Measurements from ENCODE around the gene VPS37D.

VPS37D gene

GRCh38 chr7:73704640-73705550 is 37.3 kb downstream of the VPS37D start:
- no peak overlapping the region for H3K4me3 ChIP-seq (ENCODE audit: low read depth, low read length)
- H3K9me3 ChIP-seq (ENCODE audit: control insufficient read depth, insufficient read depth, low read depth, low read length): no peaks in the 10 kb centered on the region
- H3K4me1 ChIP-seq (ENCODE audit: control insufficient read depth, insufficient read depth, low read length): no peaks in the 10 kb centered on the region
- no peak for TF ChIP-seq ZNF350 (tag by site-specific recombination; IDR thresholded peaks at IDR 0.05)
- no peak for TF ChIP-seq ZNF221 (tag by site-specific recombination; IDR thresholded peaks at IDR 0.05; ENCODE audit: borderline replicate concordance)
- 0 out of 2 replicates have a peak, but pooled peaks have one; percentile 14 for TF ChIP-seq GLIS2 (tag by site-specific recombination; IDR thresholded peaks at IDR 0.05)
- TF ChIP-seq ZFP37 (tag by site-specific recombination; IDR thresholded peaks at IDR 0.05): no peak
- no peak for TF ChIP-seq ZNF16 (tag by site-specific recombination; IDR thresholded peaks at IDR 0.05; ENCODE audit: low read depth)
- TF ChIP-seq RBAK (tag by site-specific recombination; IDR thresholded peaks at IDR 0.05): no peak
- no peak for TF ChIP-seq ZNF521 (tag by site-specific recombination; IDR thresholded peaks at IDR 0.05)
- no peak for TF ChIP-seq ZNF169 (tag by site-specific recombination; IDR thresholded peaks at IDR 0.05)
- TF ChIP-seq ZNF23 (tag by site-specific recombination; IDR thresholded peaks at IDR 0.05; ENCODE audit: borderline replicate concordance): no peak
- no peak for TF ChIP-seq ZNF658 (tag by site-specific recombination; IDR thresholded peaks at IDR 0.05)
- TF ChIP-seq HOXC10 (CRISPR knock-in tag; IDR thresholded peaks at IDR 0.05): no peak
- no peak for TF ChIP-seq BCL11B (tag by site-specific recombination; IDR thresholded peaks at IDR 0.05; ENCODE audit: low read depth)
- TF ChIP-seq ZNF302 (tag by site-specific recombination; IDR thresholded peaks at IDR 0.05; ENCODE audit: low read depth): no peak
- TF ChIP-seq GLIS1 (tag by site-specific recombination; IDR thresholded peaks at IDR 0.05): peak; percentile 95
- no peak for TF ChIP-seq ZNF560 (tag by site-specific recombination; IDR thresholded peaks at IDR 0.05; ENCODE audit: borderline replicate concordance)
- TF ChIP-seq, protein P1, sequence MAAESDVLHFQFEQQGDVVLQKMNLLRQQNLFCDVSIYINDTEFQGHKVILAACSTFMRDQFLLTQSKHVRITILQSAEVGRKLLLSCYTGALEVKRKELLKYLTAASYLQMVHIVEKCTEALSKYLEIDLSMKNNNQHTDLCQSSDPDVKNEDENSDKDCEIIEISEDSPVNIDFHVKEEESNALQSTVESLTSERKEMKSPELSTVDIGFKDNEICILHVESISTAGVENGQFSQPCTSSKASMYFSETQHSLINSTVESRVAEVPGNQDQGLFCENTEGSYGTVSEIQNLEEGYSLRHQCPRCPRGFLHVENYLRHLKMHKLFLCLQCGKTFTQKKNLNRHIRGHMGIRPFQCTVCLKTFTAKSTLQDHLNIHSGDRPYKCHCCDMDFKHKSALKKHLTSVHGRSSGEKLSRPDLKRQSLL (tag by site-specific recombination; IDR thresholded peaks at IDR 0.05): no peak
- no peak for TF ChIP-seq ZNF26 (tag by site-specific recombination; IDR thresholded peaks at IDR 0.05)
- TF ChIP-seq ZNF37A (tag by site-specific recombination; IDR thresholded peaks at IDR 0.05): no peak
- TF ChIP-seq ZIC2 (tag by site-specific recombination; IDR thresholded peaks at IDR 0.05): peak; percentile 64
- no peak for TF ChIP-seq ZNF112 (tag by site-specific recombination; IDR thresholded peaks at IDR 0.05)
- TF ChIP-seq ZNF544 (tag by site-specific recombination; IDR thresholded peaks at IDR 0.05): no peak
- TF ChIP-seq AEBP2 (tag by site-specific recombination; IDR thresholded peaks at IDR 0.05; ENCODE audit: borderline replicate concordance): no peak
- no peak for TF ChIP-seq ZNF837 (tag by site-specific recombination; IDR thresholded peaks at IDR 0.05)
- TF ChIP-seq SETDB1 (IDR thresholded peaks at IDR 0.05; ENCODE audit: insufficient read length, low read length): no peak
- no peak for TF ChIP-seq ZNF266 (tag by site-specific recombination; IDR thresholded peaks at IDR 0.05; ENCODE audit: low read depth)
- TF ChIP-seq, protein P2, sequence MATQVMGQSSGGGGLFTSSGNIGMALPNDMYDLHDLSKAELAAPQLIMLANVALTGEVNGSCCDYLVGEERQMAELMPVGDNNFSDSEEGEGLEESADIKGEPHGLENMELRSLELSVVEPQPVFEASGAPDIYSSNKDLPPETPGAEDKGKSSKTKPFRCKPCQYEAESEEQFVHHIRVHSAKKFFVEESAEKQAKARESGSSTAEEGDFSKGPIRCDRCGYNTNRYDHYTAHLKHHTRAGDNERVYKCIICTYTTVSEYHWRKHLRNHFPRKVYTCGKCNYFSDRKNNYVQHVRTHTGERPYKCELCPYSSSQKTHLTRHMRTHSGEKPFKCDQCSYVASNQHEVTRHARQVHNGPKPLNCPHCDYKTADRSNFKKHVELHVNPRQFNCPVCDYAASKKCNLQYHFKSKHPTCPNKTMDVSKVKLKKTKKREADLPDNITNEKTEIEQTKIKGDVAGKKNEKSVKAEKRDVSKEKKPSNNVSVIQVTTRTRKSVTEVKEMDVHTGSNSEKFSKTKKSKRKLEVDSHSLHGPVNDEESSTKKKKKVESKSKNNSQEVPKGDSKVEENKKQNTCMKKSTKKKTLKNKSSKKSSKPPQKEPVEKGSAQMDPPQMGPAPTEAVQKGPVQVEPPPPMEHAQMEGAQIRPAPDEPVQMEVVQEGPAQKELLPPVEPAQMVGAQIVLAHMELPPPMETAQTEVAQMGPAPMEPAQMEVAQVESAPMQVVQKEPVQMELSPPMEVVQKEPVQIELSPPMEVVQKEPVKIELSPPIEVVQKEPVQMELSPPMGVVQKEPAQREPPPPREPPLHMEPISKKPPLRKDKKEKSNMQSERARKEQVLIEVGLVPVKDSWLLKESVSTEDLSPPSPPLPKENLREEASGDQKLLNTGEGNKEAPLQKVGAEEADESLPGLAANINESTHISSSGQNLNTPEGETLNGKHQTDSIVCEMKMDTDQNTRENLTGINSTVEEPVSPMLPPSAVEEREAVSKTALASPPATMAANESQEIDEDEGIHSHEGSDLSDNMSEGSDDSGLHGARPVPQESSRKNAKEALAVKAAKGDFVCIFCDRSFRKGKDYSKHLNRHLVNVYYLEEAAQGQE (tag by site-specific recombination; IDR thresholded peaks at IDR 0.05): no peak
- ChIA-PET CTCF (interaction anchor here (0.6 to 0.7 kb wide), 3 partner anchors 87 to 200 kb away, joined by 3 to 5 read pairs (median 3); no protein-coding TSS in a partner anchor), POLR2A (interaction anchor here (0.6 kb wide), 1 partner anchor 11 kb away, joined by 3 read pairs; no protein-coding TSS in a partner anchor)
- peaks cover 0 to 36% of the 10 kb centered on the region in 2 experiments; a peak in 2 of 3 replicates for H3K36me3 ChIP-seq (ENCODE audit: control insufficient read depth in 2 of 2, insufficient read depth in 1 of 2, low read length in 2 of 2)
- no peak overlapping the region for H3K27ac ChIP-seq (ENCODE audit: extremely low read depth, low read depth, low read length)

Data from HEK293 (cell line).